WI38 (cell line): ENCODE measurements around the gene ANO5.
"Not testable (repeated sequence)": the region's sequence is repeated elsewhere in the genome, so short reads cannot be mapped to it uniquely, and the experiment has no call there.

ENCODE experiments used
- H3K4me3 ChIP-seq: 2 replicates; pipeline ENCODE4 v1.5.1; 2011; ENCODE audit warnings: low read depth, mild to moderate bottlenecking, control low read depth, low read length
- TF ChIP-seq, protein P1 (sequence below): IDR thresholded peaks from 2 replicates; pipeline ENCODE4 v1.5.1; 2012; ENCODE audit warnings: low read depth, mild to moderate bottlenecking, control low read depth, low read length

ANO5 gene

DNA sequence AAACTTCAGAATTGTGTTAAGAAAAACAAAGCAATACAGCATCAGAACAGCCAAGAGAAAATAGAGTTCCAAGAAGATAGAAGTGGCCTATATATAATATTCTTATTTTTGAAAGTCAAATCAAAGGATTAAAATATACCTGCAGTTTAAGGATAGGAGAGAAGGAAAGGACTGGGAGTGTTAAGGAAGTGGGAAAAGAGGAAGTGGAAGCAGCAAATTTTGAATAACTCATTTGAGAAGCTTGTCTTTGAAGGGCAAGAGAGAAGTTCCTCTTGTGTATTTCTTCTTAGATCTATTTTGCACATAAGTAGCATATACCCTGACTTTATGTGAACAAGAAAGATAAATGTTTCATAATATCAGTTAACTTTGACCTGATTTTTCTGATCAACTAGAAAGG lies 82.7 kb downstream of the ANO5 start:
- TF ChIP-seq, protein P1, sequence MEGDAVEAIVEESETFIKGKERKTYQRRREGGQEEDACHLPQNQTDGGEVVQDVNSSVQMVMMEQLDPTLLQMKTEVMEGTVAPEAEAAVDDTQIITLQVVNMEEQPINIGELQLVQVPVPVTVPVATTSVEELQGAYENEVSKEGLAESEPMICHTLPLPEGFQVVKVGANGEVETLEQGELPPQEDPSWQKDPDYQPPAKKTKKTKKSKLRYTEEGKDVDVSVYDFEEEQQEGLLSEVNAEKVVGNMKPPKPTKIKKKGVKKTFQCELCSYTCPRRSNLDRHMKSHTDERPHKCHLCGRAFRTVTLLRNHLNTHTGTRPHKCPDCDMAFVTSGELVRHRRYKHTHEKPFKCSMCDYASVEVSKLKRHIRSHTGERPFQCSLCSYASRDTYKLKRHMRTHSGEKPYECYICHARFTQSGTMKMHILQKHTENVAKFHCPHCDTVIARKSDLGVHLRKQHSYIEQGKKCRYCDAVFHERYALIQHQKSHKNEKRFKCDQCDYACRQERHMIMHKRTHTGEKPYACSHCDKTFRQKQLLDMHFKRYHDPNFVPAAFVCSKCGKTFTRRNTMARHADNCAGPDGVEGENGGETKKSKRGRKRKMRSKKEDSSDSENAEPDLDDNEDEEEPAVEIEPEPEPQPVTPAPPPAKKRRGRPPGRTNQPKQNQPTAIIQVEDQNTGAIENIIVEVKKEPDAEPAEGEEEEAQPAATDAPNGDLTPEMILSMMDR = no peak
- H3K4me3 ChIP-seq = no peak overlapping the region

DNA sequence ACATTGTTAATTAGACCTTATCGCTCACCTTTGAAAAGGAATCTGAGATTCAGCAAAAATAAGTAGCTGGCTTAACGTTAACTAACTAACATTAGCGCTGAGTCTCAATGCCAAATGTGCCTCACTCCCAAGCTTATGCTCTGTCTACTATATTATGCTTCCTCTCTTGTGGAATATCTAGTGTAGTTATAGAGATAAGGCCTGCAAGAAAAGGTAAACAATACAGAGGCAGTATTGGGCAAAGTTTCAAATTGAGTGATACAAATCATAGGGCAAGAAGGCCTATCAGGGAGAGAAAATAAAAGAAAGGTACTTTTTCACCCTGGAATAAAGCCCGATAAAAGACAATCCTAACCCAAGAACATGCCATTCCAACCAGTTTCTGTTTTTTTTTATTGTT lies 83.7 kb downstream of the ANO5 start:
- TF ChIP-seq, protein P1 = no peak
- no peak overlapping the region for H3K4me3 ChIP-seq

DNA sequence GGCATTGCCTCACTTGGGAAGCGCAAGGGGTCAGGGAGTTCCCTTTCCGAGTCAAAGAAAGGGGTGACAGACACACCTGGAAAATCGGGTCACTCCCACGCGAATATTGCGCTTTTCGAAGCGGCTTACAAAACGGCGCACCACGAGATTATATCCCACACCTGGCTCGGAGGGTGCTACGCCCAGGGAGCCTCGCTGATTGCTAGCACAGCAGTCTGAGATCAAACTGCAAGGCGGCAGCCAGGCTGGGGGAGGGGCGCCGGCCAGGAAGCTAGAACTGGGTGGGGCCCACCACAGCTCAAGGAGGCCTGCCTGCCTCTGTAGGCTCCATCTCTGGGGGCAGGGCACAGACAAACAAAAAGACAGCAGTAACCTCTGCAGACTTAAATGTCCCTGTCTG lies 92.1 kb downstream of the ANO5 start:
- not testable (repeated sequence) for H3K4me3 ChIP-seq

DNA sequence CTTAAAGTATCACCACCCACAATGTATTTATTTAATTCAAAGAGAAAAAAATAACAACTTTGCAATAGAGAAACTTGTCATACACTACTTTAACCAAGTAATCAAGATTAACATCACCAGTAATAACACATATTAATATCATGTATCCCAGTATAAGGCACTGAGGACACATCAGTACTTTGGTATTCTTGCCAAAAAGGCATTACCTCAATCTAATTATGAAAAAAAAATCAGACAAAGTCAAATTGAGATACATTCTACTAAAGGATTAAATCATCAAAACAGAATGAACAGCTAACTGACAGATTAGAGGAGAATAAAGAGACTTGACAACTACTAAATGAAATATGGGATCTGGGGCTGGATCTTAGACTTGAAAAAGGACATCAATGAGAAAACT lies 109.5 kb downstream of the ANO5 start:
- TF ChIP-seq, protein P1 = no peak
- no peak overlapping the region for H3K4me3 ChIP-seq

DNA sequence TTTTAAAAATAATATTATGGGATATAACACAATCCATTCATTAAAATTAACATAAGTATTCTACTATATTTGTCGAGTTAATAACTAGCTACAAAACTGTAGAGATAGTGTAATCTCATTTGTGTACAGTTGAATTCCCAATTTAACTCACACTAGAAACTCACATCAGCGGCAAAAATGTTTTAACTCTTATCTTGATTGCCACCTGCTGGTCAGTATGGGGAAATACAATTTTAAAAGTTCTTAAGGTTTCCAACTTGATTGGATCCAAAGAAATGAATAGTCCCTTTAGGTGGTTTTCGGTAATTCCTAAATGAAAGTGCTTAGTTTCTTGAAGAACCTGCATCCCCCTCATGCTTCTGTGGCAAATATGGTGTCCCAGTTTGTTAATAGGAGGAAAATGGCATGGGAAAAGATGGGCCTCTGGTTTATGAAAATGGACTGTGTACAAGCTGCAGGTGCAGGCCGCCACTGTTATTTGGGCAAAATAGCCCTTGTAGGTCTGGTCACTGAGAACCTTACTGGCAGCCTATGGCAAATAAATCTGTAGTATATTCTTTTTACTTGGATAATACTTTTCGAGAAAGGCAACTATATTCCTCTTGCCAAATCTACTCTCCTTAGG lies 111.6 kb downstream of the ANO5 start:
- TF ChIP-seq, protein P1 = no peak; the same call in 1 of the 2 replicates
- no peak overlapping the region for H3K4me3 ChIP-seq

DNA sequence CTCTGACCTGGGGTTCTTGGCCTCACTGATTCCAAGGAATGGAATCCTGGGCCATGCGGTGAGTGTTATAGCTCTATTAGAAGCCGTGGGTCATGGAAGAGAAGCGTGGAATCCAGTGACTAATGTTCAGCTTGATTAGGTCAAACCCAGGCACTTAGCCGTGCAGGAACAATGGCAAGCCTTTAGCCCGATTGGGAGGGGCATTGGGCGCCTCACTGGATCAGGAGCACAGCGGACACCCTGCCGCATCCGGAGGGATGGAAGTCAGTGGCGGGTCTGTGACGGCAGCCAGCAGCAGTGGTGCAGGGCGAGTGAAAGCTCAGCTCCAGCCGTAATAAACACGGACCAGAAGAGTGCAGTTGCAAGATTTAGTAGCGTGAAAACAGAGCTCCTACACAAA lies 124.8 kb downstream of the ANO5 start:
- TF ChIP-seq, protein P1 = no peak

DNA sequence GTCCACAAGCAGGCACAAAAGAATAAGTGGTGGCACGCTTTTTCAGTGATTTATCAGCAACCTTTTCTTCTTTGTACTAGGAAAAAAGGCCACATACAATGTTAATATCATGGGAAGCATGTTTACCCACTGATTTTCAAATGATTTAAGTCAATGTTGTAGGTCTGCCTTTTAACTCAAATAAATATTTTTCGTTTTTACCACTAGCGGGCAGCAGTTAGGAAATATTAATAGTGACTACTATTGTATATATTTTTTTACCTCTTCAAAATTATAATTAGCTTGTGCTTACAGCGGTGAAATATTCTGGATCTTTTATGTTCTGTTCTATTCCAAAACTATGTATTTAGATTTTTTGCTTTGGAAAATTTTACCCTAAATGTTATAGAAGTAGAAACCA lies 138.9 kb downstream of the ANO5 start:
- TF ChIP-seq, protein P1 = no peak
- H3K4me3 ChIP-seq = no peak overlapping the region

More for the DNA sequence above, 124.8 kb downstream of the ANO5 start:
- no peak overlapping the region for H3K4me3 ChIP-seq
